ENCODE measurements around the gene VCAM1.

Gene VCAM1

DNA sequence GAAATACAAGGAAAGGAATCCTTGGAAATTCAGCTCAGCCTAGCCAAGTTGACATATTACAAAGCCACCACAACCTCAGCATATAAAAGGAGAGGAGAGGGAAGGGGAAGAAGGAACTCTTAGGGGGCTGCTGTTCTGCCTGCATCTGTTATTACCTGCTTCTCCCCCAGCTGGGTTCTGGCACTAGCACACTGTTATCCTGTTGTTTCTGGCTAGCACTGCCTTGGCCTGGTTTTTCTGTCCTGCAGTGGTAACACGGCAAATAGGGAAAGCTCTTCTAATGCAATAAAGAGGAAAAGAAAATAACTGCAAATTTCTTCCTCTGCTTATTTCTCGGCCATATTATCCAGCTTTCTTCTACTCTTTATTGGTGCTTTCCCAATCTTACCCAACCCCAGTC, 16.5 kb upstream of the VCAM1 start:
- no peak overlapping the region for H3K4me3 ChIP-seq (ENCODE audit: low read depth, low read length)
- DNase-seq (ENCODE audit: low read depth), result no peak
- TF ChIP-seq, protein P1, sequence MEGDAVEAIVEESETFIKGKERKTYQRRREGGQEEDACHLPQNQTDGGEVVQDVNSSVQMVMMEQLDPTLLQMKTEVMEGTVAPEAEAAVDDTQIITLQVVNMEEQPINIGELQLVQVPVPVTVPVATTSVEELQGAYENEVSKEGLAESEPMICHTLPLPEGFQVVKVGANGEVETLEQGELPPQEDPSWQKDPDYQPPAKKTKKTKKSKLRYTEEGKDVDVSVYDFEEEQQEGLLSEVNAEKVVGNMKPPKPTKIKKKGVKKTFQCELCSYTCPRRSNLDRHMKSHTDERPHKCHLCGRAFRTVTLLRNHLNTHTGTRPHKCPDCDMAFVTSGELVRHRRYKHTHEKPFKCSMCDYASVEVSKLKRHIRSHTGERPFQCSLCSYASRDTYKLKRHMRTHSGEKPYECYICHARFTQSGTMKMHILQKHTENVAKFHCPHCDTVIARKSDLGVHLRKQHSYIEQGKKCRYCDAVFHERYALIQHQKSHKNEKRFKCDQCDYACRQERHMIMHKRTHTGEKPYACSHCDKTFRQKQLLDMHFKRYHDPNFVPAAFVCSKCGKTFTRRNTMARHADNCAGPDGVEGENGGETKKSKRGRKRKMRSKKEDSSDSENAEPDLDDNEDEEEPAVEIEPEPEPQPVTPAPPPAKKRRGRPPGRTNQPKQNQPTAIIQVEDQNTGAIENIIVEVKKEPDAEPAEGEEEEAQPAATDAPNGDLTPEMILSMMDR (IDR thresholded peaks at IDR 0.05; ENCODE audit: low read depth, low read length, missing control alignments), result no peak

DNA sequence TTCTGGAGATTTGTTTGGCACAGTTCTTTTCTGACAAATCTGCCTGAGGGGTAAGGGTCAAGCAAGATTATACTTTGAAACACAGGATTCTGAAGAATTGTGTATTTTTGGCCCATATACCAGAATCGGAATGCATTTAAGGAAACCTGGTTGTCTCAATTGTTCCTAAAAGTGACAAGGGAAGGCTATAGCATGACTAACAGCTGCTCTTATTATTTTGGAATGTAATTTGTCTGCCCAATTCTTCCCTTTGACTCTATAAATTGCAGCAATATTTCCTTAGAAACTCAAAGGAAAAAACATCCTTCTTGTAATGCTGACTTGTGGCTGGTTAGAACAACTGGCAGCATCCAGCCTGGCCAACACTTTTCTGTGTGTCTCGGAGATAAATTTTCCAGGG, 15.8 kb upstream of the VCAM1 start:
- TF ChIP-seq, protein P1 (IDR thresholded peaks at IDR 0.05; ENCODE audit: low read depth, low read length, missing control alignments), result no peak
- no peak for DNase-seq (ENCODE audit: low read depth)

DNA sequence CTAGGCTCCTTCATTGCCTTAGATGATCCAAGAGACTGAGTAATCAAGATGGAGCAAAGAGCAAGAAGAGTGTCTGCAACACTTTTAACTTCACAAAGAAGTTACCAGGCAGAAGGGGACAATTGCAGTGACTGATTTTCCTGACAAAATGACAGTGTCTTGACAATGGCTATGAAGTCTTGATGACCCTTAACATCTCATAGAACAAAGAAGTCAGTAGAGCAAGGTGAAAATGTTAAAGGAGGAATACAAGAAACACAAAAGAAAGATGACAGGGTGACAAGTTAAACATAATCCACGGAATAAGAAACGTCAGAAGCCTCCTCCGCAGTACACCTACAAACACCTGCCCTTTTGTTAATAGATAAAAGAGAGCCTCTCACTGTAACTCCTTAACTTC, 15.1 kb upstream of the VCAM1 start:
- DNase-seq (ENCODE audit: low read depth), result no peak
- TF ChIP-seq, protein P1 (IDR thresholded peaks at IDR 0.05; ENCODE audit: low read depth, low read length, missing control alignments), result no peak
- no peak overlapping the region for H3K4me3 ChIP-seq (ENCODE audit: low read depth, low read length)

More for the DNA sequence above, 15.8 kb upstream of the VCAM1 start:
- no peak overlapping the region for H3K4me3 ChIP-seq (ENCODE audit: low read depth, low read length)

DNA sequence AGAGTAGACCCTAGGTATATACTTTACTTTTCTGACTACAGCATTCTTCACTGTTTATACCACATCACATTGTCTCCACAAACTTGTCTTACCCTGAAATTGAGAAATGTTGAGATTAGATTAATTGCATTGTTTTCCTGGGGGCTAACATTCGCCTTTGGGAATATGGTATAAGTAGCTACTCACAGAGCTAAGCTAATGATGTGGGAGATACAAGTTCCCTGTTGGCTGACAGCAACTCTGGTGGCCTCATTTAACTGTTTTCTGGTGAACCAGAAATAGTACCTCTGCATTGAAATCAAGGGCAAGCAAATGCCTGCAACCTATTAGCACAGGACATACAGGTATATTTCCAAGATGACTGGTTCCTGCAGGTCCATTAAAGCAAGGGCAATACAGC, 13.2 kb upstream of the VCAM1 start:
- no peak overlapping the region for H3K4me3 ChIP-seq (ENCODE audit: low read depth, low read length)
- DNase-seq (ENCODE audit: low read depth), result no peak
- TF ChIP-seq, protein P1 (IDR thresholded peaks at IDR 0.05; ENCODE audit: low read depth, low read length, missing control alignments), result no peak

DNA sequence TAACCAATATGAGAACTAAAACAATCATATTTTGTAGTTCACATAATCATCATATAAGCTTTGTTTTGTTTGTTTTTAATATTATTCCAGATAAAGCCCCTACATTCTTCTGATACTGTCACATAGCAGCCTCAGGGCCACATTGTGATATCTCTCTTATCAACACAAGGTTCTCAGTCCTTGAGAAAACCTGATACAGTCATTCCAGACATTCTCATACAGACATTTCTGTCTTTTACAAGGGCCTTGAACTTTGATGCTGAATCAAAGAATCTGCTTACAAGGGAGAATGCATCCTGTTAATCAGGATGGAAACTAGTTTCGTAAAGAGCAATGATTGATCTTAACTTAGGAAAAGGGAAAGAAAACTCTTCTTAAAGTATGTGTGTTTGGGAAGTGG, 12.7 kb upstream of the VCAM1 start:
- TF ChIP-seq, protein P1 (IDR thresholded peaks at IDR 0.05; ENCODE audit: low read depth, low read length, missing control alignments), result no peak
- no peak for DNase-seq (ENCODE audit: low read depth)
- H3K4me3 ChIP-seq (ENCODE audit: low read depth, low read length), result no peak overlapping the region

DNA sequence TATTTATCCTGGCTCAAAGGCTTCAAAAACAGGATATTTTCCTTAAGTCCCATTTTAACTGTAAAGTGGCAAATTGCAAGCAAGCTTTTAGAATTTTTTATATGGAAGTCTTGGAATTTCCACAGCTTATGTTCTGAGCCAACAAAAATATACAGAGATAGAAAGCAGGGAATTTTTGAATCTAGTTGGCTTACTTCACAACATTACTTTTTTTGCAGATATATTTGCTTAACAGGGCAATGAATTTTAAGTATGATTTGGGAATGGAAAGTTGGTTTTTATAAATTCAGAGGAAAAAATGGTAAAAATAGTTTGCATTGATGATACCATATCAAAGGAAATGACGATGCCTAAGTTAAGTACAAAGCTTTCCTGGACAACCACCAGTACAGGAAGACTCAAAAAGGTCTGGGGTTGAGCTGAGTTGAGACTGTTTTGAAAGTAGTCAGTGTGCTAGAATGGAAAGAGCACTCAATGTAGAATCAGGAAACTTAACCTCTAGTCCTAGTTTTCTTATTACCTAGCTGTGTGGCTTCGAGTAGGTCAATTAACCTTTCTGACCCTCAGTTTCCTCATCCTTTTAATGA, 11.0 kb upstream of the VCAM1 start:
- no peak for DNase-seq (ENCODE audit: low read depth)
- TF ChIP-seq, protein P1 (IDR thresholded peaks at IDR 0.05; ENCODE audit: low read depth, low read length, missing control alignments), result no peak
- no peak overlapping the region for H3K4me3 ChIP-seq (ENCODE audit: low read depth, low read length)

Data from GM12864 (cell line).